Choroid plexus epithelial cell (primary cell): ENCODE data around the gene HEBP1.
A peak's percentile ranks its signal among the peaks of the same experiment; 100 is the strongest.

Source experiments
- DNase-seq: peaks from one replicate; pipeline ENCODE4 v3.0.0-alpha.2; 2010; ENCODE audit warnings: low read depth
- H3K4me3 ChIP-seq: 2 replicates; pipeline ENCODE4 v1.5.1; 2011; ENCODE audit warnings: low read depth, mild to moderate bottlenecking, control low read depth, low read length, moderate library complexity
- TF ChIP-seq, protein P1 (sequence below): conservative IDR thresholded peaks from 2 replicates; pipeline ENCODE4 v1.5.1; 2011; ENCODE audit warnings: low read depth, mild to moderate bottlenecking, control low read depth, inconsistent platforms, low read length, moderate library complexity

The HEBP1 gene

GRCh38 chr12:12933742-12934141, 66.3 kb downstream of the HEBP1 start:
- TF ChIP-seq, protein P1, sequence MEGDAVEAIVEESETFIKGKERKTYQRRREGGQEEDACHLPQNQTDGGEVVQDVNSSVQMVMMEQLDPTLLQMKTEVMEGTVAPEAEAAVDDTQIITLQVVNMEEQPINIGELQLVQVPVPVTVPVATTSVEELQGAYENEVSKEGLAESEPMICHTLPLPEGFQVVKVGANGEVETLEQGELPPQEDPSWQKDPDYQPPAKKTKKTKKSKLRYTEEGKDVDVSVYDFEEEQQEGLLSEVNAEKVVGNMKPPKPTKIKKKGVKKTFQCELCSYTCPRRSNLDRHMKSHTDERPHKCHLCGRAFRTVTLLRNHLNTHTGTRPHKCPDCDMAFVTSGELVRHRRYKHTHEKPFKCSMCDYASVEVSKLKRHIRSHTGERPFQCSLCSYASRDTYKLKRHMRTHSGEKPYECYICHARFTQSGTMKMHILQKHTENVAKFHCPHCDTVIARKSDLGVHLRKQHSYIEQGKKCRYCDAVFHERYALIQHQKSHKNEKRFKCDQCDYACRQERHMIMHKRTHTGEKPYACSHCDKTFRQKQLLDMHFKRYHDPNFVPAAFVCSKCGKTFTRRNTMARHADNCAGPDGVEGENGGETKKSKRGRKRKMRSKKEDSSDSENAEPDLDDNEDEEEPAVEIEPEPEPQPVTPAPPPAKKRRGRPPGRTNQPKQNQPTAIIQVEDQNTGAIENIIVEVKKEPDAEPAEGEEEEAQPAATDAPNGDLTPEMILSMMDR: no peak
- DNase-seq: no peak
- H3K4me3 ChIP-seq: no peak overlapping the region

- H3K4me3 ChIP-seq: no peak overlapping the region
- TF ChIP-seq, protein P1: no peak
- no peak for DNase-seq
Observed at GRCh38 chr12:12930633-12931219, 69.3 kb downstream of the HEBP1 start.

DNA sequence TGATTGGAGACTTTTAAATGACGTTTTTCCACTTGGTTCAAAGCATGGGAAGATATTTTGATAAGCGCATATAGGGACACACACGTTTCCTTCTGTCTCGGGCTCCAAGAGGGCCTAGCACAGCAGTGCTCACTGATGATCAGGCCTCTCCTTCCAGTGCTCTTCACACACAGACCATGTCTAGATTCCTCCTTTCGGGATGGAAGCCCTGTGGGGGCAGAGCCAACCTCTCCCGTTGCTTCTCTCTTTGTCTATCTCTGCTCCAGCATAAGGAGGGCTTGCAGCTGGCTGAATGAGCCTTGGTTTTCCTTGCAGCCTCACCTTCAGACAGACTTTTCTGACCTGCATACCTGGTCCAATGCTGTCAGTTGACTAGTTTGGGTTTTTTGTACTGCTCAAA, 70.4 kb downstream of the HEBP1 start:
- H3K4me3 ChIP-seq: no peak overlapping the region
- DNase-seq: no peak
- TF ChIP-seq, protein P1: no peak

GRCh38 chr12:12927211-12928079, 72.6 kb downstream of the HEBP1 start:
- H3K4me3 ChIP-seq: peak overlapping the region; percentile 60
- TF ChIP-seq, protein P1: no peak
- DNase-seq: peak; percentile 91

- no peak overlapping the region for H3K4me3 ChIP-seq
- DNase-seq: peak; percentile 33
- TF ChIP-seq, protein P1: no peak
Observed at GRCh38 chr12:12926571-12927071, 73.4 kb downstream of the HEBP1 start.

DNA sequence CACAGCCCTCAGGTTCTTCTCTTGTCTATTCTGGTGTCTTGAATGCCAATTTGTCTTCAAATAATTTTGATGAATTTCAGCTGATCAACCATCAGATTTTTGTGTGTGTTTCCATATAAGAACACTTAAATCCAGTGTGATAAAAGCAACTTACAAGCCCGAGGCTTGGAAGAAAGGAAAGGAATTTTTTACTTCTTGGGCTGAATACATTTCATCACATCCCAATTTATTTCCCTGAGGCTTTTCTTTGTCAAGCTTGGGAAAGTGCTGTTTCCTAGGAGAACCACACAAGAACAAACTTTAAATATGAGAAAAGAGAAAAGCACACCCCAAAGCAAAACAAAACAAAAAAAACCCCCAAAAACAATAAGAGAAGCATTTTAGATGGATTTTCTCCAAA, 74.7 kb downstream of the HEBP1 start:
- H3K4me3 ChIP-seq: no peak overlapping the region
- no peak for DNase-seq
- TF ChIP-seq, protein P1: no peak
